Activated CD4-positive, CD25-positive, alpha-beta regulatory T cell treated with anti-CD3 and anti-CD28 coated beads, Interleukin-2, amount 50 U/mL, for 16 hours (primary cell): ENCODE results near the gene LSS.
"Not testable (repeated sequence)": the region's sequence is repeated elsewhere in the genome, so short reads cannot be mapped to it uniquely, and the experiment has no call there.

ENCODE experiments used
- DNase-seq: peaks from one replicate; pipeline ENCODE4 v3.0.0-alpha.2; 2020; ENCODE audit warnings: low read depth, low spot score

LSS gene

GRCh38 chr21:46153247-46154154, 75.1 kb downstream of the LSS start:
- no peak for DNase-seq

- no peak for DNase-seq
Observed at GRCh38 chr21:46152927-46153246, 75.7 kb downstream of the LSS start.

GRCh38 chr21:46151989-46152926, 76.3 kb downstream of the LSS start:
- DNase-seq, result no peak

- DNase-seq, result no peak
Observed at GRCh38 chr21:46151261-46151988, 77.1 kb downstream of the LSS start.

GRCh38 chr21:46150491-46151121, 78.0 kb downstream of the LSS start:
- no peak for DNase-seq

GRCh38 chr21:46150073-46150472, 78.5 kb downstream of the LSS start:
- no peak for DNase-seq

GRCh38 chr21:46149205-46149901, 79.2 kb downstream of the LSS start:
- DNase-seq, result no peak

GRCh38 chr21:46148106-46148505, 80.5 kb downstream of the LSS start:
- no peak for DNase-seq

- DNase-seq, result not testable (repeated sequence)
Observed at GRCh38 chr21:46147429-46147828, 81.1 kb downstream of the LSS start.

- no peak for DNase-seq
Observed at GRCh38 chr21:46146856-46147255, 81.7 kb downstream of the LSS start.

- DNase-seq, result no peak
Observed at GRCh38 chr21:46145840-46146691, 82.5 kb downstream of the LSS start.

GRCh38 chr21:46145159-46145839, 83.3 kb downstream of the LSS start:
- no peak for DNase-seq

- no peak for DNase-seq
Observed at GRCh38 chr21:46144464-46145070, 84.0 kb downstream of the LSS start.

- no peak for DNase-seq
Observed at GRCh38 chr21:46142582-46143473, 85.7 kb downstream of the LSS start.

- DNase-seq, result no peak
Observed at GRCh38 chr21:46141767-46142581, 86.6 kb downstream of the LSS start.

- not testable (repeated sequence) for DNase-seq
Observed at GRCh38 chr21:46140352-46141003, 88.1 kb downstream of the LSS start.
